Measurements from ENCODE around the gene TNIP2. TPM values are rescaled to one million over a fixed set of nuclear protein-coding genes. Genes with fewer than 3 reads are reported as not detected.
"Not testable (repeated sequence)": the region's sequence is repeated elsewhere in the genome, so short reads cannot be mapped to it uniquely, and the experiment has no call there.

TNIP2 gene
- total RNA-seq, 1 donor from 2014 or later: 41.0 TPM

DNA sequence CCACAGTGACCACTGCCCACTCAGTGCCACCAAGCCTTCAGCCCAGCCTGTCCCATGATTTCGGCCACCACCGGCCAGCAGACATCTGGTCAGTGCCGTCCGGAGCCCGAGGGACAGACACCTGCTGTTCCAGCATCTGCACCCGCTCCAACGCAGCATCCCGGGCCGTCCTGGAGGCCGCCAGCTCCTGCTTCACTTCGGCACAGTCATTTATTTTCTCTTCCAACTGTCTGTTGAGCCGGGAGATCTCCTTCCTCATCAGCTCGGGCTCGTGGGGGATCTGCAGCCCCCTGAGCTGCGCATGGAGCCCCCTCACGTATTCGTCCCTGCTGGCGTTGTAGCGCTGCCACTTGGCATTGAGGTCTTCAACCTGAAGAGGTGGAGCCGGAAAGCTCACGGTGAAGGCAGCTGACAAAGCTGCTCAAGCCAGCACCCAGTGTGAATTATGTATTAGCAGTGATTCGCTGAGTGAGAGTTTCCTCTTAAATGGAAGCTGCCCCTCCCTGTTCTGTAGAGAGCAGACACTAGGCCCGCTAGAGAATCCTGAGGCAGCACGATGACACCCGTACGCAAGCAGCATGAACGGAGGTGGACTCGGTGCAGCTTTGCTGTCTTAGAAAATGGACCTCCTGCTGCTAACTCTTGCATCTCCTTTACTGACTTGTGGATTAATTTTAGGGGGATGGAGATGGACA lies 11.4 kb downstream of the TNIP2 start:
- no peak for DNase-seq (ENCODE audit: low spot score)

GRCh38 chr4:2743518-2744445 lies 12.4 kb downstream of the TNIP2 start:
- no peak for DNase-seq (ENCODE audit: low spot score)

GRCh38 chr4:2742823-2743517 lies 13.2 kb downstream of the TNIP2 start:
- DNase-seq (ENCODE audit: low spot score): no peak

- DNase-seq (ENCODE audit: low spot score): no peak
These were observed 13.9 kb downstream of the TNIP2 start for GRCh38 chr4:2742081-2742822.

DNA sequence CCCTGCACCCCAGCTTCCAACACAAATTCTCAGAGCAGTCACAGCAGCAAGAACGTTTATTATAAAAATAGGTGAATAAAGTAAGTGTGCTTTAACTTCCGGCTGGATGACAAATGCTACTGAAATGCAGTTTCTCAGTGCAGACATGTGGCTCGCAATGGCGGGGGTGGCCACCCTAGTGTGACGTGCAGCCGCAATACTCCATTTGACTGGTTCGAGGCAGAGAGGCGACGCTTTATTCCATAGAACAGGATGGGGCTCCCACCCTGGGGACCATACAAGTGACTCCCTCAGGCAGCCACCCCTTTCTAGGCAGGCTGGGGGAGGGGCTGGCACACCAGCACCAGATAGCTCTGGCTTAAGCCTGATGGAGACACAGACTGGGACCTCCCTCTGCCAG lies 14.5 kb downstream of the TNIP2 start:
- DNase-seq (ENCODE audit: low spot score): no peak

- DNase-seq (ENCODE audit: low spot score): not testable (repeated sequence)
These were observed 17.8 kb downstream of the TNIP2 start for GRCh38 chr4:2738296-2738695.

- no peak for DNase-seq (ENCODE audit: low spot score)
These were observed 20.3 kb downstream of the TNIP2 start for GRCh38 chr4:2735869-2736268.

DNA sequence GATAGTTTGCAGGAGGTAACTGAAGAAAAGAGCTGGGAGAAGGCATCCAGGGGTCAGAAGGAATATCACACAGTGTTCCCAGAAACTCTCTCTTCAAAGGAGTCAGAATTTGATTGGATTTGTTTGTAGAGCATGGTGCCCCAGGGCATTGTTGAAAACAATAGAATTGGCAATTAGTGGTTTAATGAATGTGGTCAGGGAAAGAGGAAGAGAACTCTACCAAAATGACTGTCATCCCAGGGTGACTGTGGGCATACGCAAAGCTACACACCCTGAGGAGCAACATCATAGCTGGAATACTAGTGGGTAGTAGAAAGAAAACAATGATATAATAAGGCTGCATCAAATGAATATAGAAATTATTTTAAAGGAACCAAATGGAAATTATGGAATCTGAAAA lies 21.5 kb downstream of the TNIP2 start:
- DNase-seq (ENCODE audit: low spot score): no peak

GRCh38 chr4:2733844-2734574 lies 22.1 kb downstream of the TNIP2 start:
- no peak for DNase-seq (ENCODE audit: low spot score)

- no peak for DNase-seq (ENCODE audit: low spot score)
These were observed 22.9 kb downstream of the TNIP2 start for GRCh38 chr4:2733001-2733843.

- no peak for DNase-seq (ENCODE audit: low spot score)
These were observed 23.6 kb downstream of the TNIP2 start for GRCh38 chr4:2732526-2732925.

GRCh38 chr4:2731907-2732317 lies 24.2 kb downstream of the TNIP2 start:
- DNase-seq (ENCODE audit: low spot score): no peak

DNA sequence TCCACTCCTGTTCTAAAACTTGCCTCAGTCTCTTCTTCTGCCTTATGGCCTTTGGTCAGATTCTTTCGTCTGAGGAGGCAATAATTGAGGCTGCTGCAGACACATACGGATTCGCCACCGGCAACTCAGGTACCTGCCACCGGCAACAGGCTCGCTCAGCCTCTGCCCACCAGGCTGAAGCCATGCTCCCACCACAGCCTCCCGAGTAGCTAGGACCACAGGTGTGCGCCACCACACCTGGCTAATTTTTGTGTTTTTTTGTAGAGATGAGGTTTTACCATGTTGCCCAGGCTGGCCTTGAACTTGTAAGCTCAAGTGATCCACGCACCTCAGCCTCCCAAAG lies 26.6 kb downstream of the TNIP2 start:
- no peak for DNase-seq (ENCODE audit: low spot score)

DNA sequence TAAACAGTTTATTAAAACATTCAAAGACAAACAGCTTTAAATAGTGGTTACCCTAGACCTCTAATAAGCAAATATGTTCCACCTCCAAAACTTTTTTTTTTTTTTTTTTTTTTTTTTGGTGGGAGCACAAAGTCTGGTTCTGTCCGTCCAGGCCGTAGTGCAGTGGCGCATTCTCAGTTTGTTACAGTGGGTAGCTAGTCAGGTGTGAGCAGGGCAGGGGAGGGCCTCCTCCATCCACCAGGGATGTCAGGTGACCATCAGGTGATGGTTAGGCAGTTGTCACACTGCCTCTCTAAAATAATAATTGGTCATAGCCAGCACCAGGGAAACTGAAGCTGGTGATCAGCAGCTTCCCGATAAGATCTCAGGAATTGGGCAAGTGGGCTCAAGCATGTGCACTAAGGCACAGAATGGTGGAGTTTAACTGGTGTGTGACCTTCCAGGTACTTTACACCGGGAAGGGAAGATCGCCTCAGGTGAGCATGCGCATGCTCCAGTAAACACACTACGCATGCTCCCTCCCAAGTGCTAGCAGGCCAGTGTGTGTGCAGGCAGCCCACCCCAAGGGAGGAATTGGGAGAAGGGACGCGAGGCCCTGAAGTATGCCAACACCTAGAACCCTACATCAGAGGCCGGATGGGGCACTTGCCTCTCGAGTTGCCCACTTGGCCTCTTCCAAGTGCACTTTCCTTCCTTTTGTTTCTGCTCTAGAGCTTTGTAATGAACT lies 27.2 kb downstream of the TNIP2 start:
- DNase-seq (ENCODE audit: low spot score): no peak

GRCh38 chr4:2728221-2728620 lies 27.9 kb downstream of the TNIP2 start:
- no peak for DNase-seq (ENCODE audit: low spot score)

DNA sequence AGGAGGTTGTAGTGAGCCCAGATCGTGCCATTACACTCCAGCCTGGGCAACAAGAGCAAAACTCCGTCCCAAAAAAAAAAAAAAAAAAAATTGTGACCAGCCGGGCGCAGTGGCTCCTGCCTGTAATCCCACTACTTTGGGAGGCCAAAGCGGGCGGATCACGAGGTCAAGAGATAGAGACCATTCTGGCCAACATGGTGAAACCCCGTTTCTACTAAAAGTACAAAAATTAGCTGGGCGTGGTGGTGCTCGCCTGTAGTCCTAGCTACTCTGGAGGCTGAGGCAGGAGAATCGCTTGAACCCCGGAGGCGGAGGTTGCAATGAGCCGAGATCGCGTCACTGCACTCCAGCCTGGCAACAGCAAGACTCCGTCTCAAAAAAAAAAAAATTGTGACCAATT lies 29.3 kb downstream of the TNIP2 start:
- not testable (repeated sequence) for DNase-seq (ENCODE audit: low spot score)

GRCh38 chr4:2725380-2725779 lies 30.8 kb downstream of the TNIP2 start:
- no peak for DNase-seq (ENCODE audit: low spot score)

DNA sequence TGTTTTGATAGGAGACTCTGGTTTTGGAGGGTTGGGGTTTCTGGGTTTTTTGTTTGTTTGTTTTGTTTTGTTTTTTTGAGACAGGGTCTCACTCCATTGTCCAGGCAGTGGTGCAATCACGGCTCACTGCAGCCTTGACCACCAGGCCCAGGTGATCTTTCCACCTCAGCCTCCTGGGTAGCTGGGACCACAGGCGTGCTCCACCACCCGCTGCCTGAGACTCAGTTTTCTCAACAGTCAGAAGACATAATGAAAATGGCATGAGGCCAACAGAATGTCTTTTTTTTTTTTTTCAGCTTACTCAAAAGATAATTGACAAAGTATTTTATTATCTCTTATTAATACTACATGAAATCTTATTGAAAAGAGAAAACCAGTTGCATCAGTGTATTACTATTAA lies 32.4 kb downstream of the TNIP2 start:
- DNase-seq (ENCODE audit: low spot score): no peak

DNA sequence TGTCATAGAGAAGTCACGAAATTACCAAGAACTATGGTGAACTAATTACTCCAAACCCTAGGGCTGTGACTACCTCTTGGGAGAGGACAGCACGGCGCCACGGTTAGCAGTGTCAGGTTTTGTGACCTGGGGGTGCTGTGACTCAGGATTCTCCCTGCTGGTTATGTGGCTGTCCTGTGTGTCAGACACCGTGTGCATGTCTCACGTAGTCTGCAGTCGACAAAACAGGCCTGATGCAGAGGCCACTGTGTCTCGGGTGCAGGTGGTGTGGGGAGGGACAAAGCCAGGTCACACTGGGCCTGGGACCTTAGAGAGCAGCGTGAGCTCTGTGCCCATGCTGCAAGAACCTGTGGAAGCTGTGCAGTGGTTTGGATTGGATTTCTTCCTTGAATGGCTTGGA lies 34.1 kb downstream of the TNIP2 start:
- no peak for DNase-seq (ENCODE audit: low spot score)

- no peak for DNase-seq (ENCODE audit: low spot score)
These were observed 34.5 kb downstream of the TNIP2 start for GRCh38 chr4:2721586-2721985.
